GM21390 (cell line): ENCODE measurements around the gene BPGM.

Experiments used
- ATAC-seq: cut with Tn5 transposase; IDR thresholded peaks from one replicate; pipeline ENCODE4 v1.9.1; 2021; ENCODE audit not compliant: unreplicated experiment

The BPGM gene

DNA sequence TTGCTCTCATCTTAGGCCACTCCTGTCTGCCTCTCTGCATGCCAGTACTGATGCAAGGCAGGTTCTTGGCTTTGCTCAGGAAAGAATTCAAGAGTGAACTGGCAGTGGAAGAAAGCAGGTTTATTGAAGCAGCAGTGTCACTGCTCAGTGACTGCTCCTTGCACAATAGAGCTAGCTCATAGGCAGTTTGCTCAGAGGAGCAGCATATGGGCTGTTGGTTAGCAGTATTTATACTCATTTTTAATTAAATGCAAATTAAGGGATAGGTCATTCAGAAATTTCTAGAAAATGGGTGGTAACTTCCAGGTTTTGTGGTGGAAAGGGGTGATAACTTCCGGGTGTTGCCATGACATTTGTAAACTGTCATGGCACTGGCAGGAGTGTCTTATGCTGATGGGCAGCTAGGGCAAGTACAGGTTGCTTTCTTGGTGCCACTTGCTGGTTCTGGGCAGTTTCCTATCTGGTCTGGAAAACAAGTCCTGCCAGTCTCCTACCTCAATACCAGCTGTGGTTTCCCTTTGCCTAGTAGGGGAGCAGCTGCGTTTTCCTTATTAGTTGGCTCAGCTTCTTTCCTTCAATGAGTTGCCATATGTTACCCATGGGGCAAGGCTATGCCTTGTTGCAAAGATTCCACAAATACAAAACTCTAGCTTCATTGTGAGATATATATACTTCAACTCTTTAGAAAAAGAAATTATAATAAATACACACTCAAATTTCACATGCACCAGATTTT lies 68.0 kb downstream of the BPGM start:
- no peak for ATAC-seq

DNA sequence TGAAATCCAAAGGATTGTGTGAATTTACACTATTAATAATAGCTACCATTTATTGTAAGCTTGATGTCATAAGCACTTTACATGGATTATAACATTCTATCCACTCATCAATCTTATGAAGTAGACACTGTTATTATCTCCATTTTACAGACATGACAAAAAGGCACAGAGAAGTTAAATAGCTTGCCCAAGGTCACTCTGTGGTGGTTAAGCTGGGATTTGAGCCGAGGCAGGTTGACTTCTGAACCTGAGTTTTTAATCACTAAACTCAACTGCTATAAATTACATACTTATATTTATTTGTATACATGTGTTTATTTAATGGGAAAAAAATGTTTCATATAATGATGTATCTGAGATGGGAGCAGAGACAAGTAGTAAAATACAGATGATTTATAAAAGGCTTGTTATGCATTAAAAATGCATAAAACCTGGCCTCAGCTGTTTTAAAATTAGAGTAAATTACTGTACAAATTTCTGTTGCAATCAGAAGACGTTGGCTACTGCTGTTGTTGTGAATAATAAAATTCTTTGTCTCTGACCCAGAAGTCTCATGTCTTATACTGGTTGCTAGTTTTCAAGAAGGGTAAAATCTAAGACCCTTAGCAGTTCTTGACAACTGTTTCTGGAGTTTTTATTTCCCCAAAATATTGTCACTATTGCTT lies 71.7 kb downstream of the BPGM start:
- ATAC-seq = no peak

DNA sequence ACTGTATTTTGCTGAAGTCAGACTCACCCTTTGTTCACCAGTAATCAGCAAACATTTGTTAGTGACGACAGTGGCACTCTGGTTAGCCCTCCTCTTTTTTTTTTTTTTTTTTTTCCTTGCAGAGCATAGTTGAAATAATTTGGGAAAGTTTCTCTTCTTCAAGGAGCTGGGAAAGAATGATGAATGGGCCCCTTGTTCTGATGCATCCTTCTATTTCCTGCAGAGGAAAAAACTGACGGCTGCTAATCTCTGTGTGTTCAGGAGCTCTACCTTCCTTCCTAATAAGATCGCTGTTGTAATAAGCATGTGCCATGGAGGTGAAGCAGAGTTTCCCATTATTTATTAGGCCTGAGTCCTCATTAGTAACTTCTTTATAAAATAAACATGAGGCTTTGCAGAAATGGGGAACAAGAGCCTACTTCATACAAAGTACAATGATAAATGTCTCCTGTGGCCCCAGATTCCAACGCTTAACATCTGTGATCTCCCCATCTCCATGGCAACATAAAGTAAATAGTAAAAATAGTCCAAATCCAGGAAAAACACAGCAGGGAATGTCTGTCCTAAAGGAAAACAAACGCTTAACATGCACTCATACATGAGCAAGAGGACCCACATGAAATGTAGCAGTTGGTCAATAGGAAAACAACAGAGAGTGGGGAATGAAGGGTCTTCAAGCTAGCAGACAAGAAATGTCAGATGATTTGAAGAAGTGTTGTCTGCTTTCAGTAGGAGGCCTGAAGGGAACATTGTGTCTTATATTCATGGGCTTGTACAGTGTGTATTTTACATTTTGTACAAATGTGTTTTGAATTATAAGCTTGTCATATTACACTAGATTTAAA lies 73.7 kb downstream of the BPGM start:
- no peak for ATAC-seq

DNA sequence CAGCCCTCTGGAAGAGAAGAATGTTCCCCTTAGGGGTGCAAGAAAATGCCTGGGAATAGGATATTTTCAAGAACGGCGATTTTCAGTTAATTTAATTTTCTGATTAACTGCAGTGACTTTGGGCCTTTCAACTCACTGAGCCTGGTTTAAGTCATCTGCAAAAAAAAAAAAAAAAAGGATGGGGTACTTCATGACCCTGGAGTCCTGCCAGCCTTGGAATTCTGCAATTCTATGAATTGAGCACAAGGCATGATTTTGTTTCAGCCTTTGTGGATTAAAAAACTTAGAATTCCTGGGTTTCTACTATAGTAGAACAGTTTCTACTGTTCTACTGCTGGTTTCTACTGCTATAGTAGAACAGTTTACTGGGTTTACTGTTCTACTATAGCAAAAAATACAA lies 74.5 kb downstream of the BPGM start:
- no peak for ATAC-seq

DNA sequence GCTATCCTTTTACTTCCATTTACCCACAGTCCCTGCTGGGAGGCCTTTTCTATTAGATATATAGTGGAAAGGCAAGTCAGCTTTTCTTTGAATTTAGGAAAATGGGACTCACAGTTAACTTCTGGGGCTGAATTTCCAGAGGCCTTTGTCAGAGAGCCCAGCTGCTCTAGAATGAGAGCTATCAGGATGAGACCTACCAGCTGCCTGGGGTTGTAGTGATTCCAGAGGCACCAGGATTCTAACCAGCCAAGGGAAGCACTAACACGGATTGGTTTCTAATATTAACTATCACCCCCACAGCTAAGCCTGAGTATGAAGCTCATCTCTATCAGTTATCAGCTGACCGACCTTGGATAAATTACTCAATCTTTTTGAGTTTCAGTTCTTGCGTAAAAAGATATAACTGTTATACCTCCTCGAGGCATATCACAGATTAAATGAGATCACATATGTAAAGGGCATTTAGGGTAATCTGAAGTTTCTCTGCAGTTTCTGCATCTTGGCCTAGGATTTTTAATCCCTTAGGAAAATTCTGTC lies 76.2 kb downstream of the BPGM start:
- ATAC-seq = no peak

DNA sequence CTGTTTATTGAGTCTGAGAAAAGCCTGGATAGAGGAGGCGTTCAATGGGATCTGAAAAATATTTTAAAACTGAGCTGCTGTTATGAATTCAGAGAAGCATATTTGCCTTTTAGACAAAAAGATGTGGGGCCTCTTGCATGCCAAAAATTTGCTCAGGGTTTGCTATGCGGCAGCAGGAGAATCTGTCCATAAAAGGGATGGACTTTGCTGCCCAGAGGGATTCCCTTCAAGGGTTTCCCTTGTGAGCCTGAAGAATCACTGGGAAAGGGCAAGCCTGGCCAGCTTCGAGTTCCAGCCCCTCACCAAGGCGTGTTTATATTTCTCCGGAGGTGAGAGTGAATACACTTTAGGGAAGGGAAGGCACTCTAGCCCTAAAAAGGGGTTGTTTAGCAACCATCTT lies 77.2 kb downstream of the BPGM start:
- no peak for ATAC-seq

DNA sequence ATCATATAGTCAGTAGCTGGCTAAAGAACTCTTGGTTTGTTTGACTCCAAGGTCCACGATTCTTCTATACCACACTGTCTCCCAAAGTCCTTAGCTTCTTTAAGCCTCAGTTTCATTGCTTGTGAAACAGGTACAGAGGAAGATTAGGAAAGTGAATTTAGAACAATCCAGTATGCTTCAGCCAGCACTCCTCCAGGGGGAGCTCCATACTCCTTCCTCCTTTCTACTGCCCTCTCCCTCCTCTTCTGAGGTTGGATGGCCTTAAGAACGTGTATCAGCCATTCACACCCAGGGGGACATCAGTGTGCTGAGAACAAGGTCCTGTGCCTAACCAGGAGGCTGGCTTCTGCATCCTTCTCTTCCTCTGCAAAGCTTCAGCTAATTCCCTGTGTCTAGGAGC lies 78.0 kb downstream of the BPGM start:
- ATAC-seq = no peak

DNA sequence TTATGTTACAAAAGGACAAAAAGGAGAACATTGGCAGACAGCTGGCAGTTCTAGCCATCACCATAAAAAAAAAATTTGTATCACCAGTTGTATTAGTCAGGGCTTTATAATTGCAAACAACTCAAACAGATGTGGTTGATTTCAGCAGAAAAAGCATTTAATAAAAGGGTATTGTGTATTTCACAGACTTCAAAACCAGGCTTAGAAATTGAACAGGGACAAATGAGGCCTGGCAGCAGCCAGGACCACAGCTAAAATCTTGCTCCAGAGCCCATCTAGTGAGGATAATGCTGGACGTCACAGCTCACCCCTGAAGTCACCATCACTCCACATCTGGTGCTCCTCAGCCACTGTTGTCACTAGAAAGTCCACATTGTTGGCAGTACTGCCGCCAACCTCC lies 79.9 kb downstream of the BPGM start:
- no peak for ATAC-seq

DNA sequence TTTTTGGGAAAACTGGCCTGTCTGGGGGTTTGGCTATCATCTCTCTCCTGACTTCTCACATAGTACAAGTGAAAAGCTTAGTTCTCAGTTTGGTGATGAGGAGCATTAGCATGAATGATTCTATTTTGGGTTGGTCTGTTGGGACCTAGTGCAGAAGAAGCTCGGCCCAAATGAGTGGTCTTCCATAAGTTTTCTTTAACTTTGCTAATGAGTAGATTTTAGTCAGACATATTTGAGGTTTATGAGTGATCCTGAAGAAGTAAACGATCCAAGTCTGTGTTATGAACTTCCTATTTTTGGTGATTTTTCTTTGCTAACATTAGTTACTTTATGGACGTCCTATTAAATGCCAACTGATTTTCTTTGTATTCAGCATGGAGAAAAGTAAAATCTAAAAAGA lies 81.1 kb downstream of the BPGM start:
- ATAC-seq = no peak
